Activated T-cell treated with anti-CD3 and anti-CD28 coated beads, Interleukin-2, amount 50 U/mL, for 72 hours (primary cell): ENCODE results near the gene USP27X. TPM values are rescaled to one million over a fixed set of nuclear protein-coding genes. Genes with fewer than 3 reads are reported as not detected.

Source experiments
- ATAC-seq, 2 donors: fragments of 150-1000 bp; cut with Tn5 transposase; replicated peaks in 1 of 2; 2 replicates each; pipeline ENCODE4 v1.10.0; 2021; ENCODE audit warnings: moderate library complexity in 2 of 2, mild to moderate bottlenecking in 1 of 2
- DNase-seq, 2 donors: peaks; one replicate each; pipeline ENCODE4 v3.0.0; 2021 to 2022; ENCODE audit warnings: mixed read lengths in 1 of 2
- H3K27ac Mint-ChIP-seq: one replicate; pipeline ENCODE4 v1.8.0; 2022; ENCODE audit warnings: mild to moderate bottlenecking, moderate library complexity, mixed read lengths
- H3K27me3 Mint-ChIP-seq: one replicate; pipeline ENCODE4 v1.8.0; 2022; ENCODE audit warnings: low read depth, mixed read lengths
- H3K36me3 Mint-ChIP-seq, 2 donors: one replicate each; pipeline ENCODE4 v1.8.0; 2022; ENCODE audit warnings: mixed read lengths in 2 of 2, mild to moderate bottlenecking in 1 of 2; ENCODE audit not compliant: insufficient read depth in 2 of 2
- H3K4me1 Mint-ChIP-seq: one replicate; pipeline ENCODE4 v1.8.0; 2022; ENCODE audit warnings: low read depth, mixed read lengths
- H3K4me3 Mint-ChIP-seq, 2 donors: one replicate each; pipeline ENCODE4 v1.8.0; 2022; ENCODE audit warnings: mild to moderate bottlenecking in 2 of 2, mixed read lengths in 2 of 2, moderate library complexity in 2 of 2
- H3K9me3 Mint-ChIP-seq, 2 donors: one replicate each; pipeline ENCODE4 v1.8.0; 2022; ENCODE audit warnings: mixed read lengths in 2 of 2
- total RNA-seq, 2 donors: library from RNA; stranded (reverse); gene quantifications; one replicate each; pipeline ENCODE4 v1.2.3, GENCODE V29; 2022

USP27X gene
- total RNA-seq, 2 donors from 2014 or later: 1.9 to 2.1 TPM

- ATAC-seq (no peak), DNase-seq (no peak)
- Mint-ChIP-seq H3K4me1 (peaks cover 10% of the 10 kb centered on the region), H3K27me3 (peaks cover 13% of the 10 kb centered on the region), H3K4me3 (no peak overlapping the region), H3K27ac (no peak overlapping the region), H3K36me3 (no peaks in the 10 kb centered on the region), H3K9me3 (no peaks in the 10 kb centered on the region)
These were observed 32.8 kb downstream of the USP27X start for GRCh38 chrX:49912086-49912485.

DNA sequence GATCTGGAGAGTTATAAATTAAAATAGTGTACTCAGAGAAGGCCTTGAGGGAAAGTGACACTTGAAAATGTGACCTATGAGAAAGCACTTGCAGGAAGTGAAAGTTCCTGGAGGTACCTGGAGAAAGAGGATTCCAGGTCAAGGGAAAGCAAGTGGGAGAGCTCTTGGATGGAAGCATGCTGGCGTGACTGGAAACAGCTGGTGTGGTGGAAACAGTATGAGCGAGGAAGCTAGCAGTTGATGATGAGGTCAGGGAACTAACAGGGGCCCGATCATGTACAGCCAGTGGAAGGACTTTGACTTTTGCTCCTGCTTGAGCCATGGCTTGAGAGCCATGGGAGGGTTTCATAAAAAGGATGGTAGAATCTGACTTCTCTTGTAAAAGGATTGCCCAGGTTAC is 33.6 kb downstream of the USP27X start:
- Mint-ChIP-seq H3K4me1 (peaks cover 10% of the 10 kb centered on the region), H3K27me3 (peaks cover 13% of the 10 kb centered on the region), H3K27ac (no peak overlapping the region), H3K4me3 (no peak overlapping the region), H3K9me3 (no peaks in the 10 kb centered on the region), H3K36me3 (no peaks in the 10 kb centered on the region)
- DNase-seq (no peak), ATAC-seq (no peak)

GRCh38 chrX:49915361-49916222 is 36.3 kb downstream of the USP27X start:
- DNase-seq (peak; percentile 41 to 54), ATAC-seq (peak; percentile 48 to 67)
- Mint-ChIP-seq H3K4me3 (no peak overlapping the region), H3K4me1 (peaks cover 3% of the 10 kb centered on the region), H3K9me3 (no peaks in the 10 kb centered on the region), H3K36me3 (no peaks in the 10 kb centered on the region), H3K27me3 (peaks cover 17% of the 10 kb centered on the region), H3K27ac (no peak overlapping the region)

GRCh38 chrX:49919617-49920016 is 40.3 kb downstream of the USP27X start:
- no peak overlapping the region for H3K27ac Mint-ChIP-seq
- peaks cover 24% of the 10 kb centered on the region for H3K27me3 Mint-ChIP-seq
- H3K36me3 Mint-ChIP-seq: peaks cover 0 to under 1% of the 10 kb centered on the region in 2 donors
- H3K9me3 Mint-ChIP-seq: no peaks in the 10 kb centered on the region
- no peaks in the 10 kb centered on the region for H3K4me1 Mint-ChIP-seq
- DNase-seq: peak; percentile 27 to 31
- no peak for ATAC-seq
- no peak overlapping the region for H3K4me3 Mint-ChIP-seq

DNA sequence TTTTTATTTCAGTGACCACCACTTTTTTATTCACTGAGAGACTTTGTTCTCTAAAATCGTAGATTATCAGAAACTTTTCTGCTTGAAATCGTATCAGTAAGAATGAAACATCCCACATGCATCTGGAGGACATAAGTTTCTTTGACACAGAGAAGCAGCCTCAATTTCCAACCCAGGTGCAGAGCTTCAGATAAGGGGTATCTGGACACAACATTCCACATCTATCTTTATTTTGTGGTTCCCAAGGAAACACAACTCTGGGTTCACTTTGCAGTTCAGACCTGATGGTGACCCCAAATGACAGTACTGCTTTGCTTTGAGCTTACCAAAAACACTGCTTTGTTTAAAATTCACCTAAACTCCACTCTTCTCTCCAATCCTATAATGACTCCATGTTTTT is 41.8 kb downstream of the USP27X start:
- DNase-seq (no peak), ATAC-seq (no peak)
- Mint-ChIP-seq H3K4me1 (no peaks in the 10 kb centered on the region), H3K9me3 (no peaks in the 10 kb centered on the region), H3K27ac (no peak overlapping the region), H3K36me3 (peaks cover 0 to 2% of the 10 kb centered on the region in 2 donors), H3K27me3 (peaks cover 28% of the 10 kb centered on the region), H3K4me3 (no peak overlapping the region)

DNA sequence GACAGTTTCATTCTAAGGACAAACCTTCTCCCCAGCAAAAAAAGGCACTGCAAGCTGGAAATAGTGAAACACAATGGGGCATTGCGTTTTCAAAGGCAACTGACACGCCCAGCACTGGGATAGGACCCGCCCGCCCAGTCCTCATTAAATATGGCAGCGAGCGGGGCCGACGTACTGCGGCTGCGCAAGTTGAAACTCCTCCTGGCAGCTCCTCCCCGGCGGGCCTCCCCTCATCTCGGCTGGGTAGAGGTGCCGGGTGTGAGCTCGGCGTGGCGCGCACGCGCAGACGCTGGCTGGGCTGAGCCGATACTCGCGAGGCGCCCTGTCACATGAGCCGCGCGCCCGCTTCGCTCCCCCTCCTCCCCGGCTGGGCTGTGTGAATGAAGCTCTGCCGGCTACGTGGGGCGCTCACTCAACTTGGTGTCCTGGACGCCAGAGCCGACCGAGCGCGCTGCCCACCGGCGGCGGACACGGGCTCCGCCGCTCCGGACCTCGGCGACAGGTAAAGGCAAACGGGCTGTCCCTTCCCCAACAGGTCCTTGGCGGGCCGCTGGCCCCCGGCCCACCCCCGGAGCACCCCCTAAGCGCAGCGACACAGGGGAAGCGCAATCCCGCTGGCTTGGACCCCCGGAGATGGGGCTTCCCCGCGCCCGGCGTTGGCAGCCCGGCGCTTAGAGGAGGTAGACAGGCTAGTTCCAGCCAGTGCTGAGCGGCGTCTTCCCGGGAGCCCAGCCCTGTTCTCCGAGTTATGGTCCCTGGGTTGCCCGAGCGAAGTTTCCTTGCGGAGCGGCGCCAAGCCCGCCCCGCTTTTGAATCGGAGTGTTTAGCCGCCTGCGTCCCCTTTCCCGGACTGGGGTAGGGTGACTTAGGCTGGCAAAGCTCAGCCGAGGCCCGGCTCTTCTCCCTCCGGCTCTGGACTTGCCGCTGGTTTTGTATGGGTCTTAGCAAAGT is 43.3 kb downstream of the USP27X start, which contains the start of gene CLCN5:
CLCN5 (plus strand) TSS at position 306 of the 951 bp plus-strand sequence. CDS start 2,703 bp downstream, outside the sequence.
- Mint-ChIP-seq H3K27me3 (peaks cover 37% of the 10 kb centered on the region), H3K4me1 (no peaks in the 10 kb centered on the region), H3K27ac (peak within 1 kb of the TSS; percentile 68), H3K36me3 (peaks cover 0 to 2% of the 10 kb centered on the region in 2 donors), H3K4me3 (peak within 1 kb of the TSS; percentile 78 to 88), H3K9me3 (no peaks in the 10 kb centered on the region)
- DNase-seq (peak; percentile 93 to 94), ATAC-seq (peak; percentile 96 to 99)

- Mint-ChIP-seq H3K27ac (no peak overlapping the region), H3K36me3 (peaks cover 0 to 2% of the 10 kb centered on the region in 2 donors), H3K4me1 (no peaks in the 10 kb centered on the region), H3K9me3 (no peaks in the 10 kb centered on the region), H3K4me3 (no peak overlapping the region), H3K27me3 (peaks cover 27% of the 10 kb centered on the region)
- ATAC-seq: no peak
- DNase-seq: no peak
These were observed 45.9 kb downstream of the USP27X start for GRCh38 chrX:49925176-49925575.

DNA sequence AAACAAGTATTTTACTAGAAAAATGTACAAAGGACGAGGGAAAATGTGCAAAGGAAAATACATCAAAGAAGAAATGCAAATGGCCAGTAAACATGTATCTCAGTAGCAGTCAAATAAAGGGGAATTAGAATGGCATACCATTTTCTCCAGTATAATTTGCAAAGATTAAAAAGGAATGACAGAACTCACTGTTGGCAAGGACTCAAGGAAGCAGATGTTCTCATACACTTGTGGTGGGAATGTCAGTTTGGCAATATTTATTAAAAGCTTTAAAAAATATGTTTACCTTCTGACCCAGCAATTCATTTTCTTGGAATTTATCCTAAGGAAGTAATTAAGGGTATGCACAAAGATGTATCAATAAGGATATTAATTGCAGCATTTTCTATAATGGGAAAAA is 50.8 kb downstream of the USP27X start:
- ATAC-seq: no peak

More for the DNA sequence above, 50.8 kb downstream of the USP27X start:
- no peaks in the 10 kb centered on the region for H3K4me1 Mint-ChIP-seq
- no peak for DNase-seq
- peaks cover 17% of the 10 kb centered on the region for H3K27me3 Mint-ChIP-seq
- no peaks in the 10 kb centered on the region for H3K36me3 Mint-ChIP-seq
- H3K27ac Mint-ChIP-seq: no peak overlapping the region
- H3K9me3 Mint-ChIP-seq: no peaks in the 10 kb centered on the region
- no peak overlapping the region for H3K4me3 Mint-ChIP-seq

Other genes with a start within 250 kb of the USP27X start
- not detected for gene PAGE1, start 183.5 kb upstream of the USP27X start, total RNA-seq
- not detected for gene PAGE4, start 50.2 kb upstream of the USP27X start, total RNA-seq
- gene CLCN5, start 43.1 kb downstream of the USP27X start, total RNA-seq: 1 to 10 TPM; 4.2 to 4.3 TPM